ENCODE measurements around the gene GLOD4. TPM values are rescaled to one million over a fixed set of nuclear protein-coding genes. Genes with fewer than 3 reads are reported as not detected.

GLOD4 gene
- total and polyA plus RNA-seq, 2 experiments from 2014 or later: 68.1 to 120 TPM

- DNase-seq (ENCODE audit: low spot score): no peak
- no peaks in the 10 kb centered on the region for H3K9me3 ChIP-seq (ENCODE audit: low read depth)
- H3K27me3 ChIP-seq: no peaks in the 10 kb centered on the region
- WGBS (ENCODE audit: low lambda C conversion rate, missing lambda C conversion rate): 95% methylated on average over 22 of the region's 22 CpGs
- no peaks in the 10 kb centered on the region for H4K20me1 ChIP-seq (ENCODE audit: insufficient read depth, poor library complexity, severe bottlenecking)
- no peaks in the 10 kb centered on the region for H3K36me3 ChIP-seq (replicated peaks; ENCODE audit: insufficient read depth, low read depth)
- H3K9me2 ChIP-seq (replicated peaks; ENCODE audit: insufficient read depth): no peaks in the 10 kb centered on the region
- H3K4me2 ChIP-seq: no peak overlapping the region
- no peak overlapping the region for H2AFZ ChIP-seq
- no peak overlapping the region for H3K27ac ChIP-seq
- H3K4me3 ChIP-seq: no peak overlapping the region
- no peak for TF ChIP-seq EZH2 (IDR thresholded peaks at IDR 0.05; ENCODE audit: borderline replicate concordance)
- TF ChIP-seq EZH2phosphoT487 (IDR thresholded peaks at IDR 0.05; ENCODE audit: low read depth, severe bottlenecking, unreplicated experiment): no peak
- no peak for TF ChIP-seq CTCF (IDR thresholded peaks at IDR 0.05; ENCODE audit: poor library complexity)
- no peaks in the 10 kb centered on the region for H3K79me2 ChIP-seq
- H3K4me1 ChIP-seq (ENCODE audit: insufficient read depth): peaks cover 7% of the 10 kb centered on the region
Observed at GRCh38 chr17:797236-797840, 15.3 kb upstream of the GLOD4 start.

GRCh38 chr17:796609-797008, 14.5 kb upstream of the GLOD4 start:
- H3K27me3 ChIP-seq: no peaks in the 10 kb centered on the region
- 92% methylated on average over 15 of the region's 15 CpGs for WGBS (ENCODE audit: low lambda C conversion rate, missing lambda C conversion rate)
- no peaks in the 10 kb centered on the region for H3K79me2 ChIP-seq
- TF ChIP-seq CTCF (IDR thresholded peaks at IDR 0.05; ENCODE audit: poor library complexity): no peak
- no peak for TF ChIP-seq EZH2phosphoT487 (IDR thresholded peaks at IDR 0.05; ENCODE audit: low read depth, severe bottlenecking, unreplicated experiment)
- no peak for TF ChIP-seq EZH2 (IDR thresholded peaks at IDR 0.05; ENCODE audit: borderline replicate concordance)
- DNase-seq (ENCODE audit: low spot score): no peak
- H3K36me3 ChIP-seq (replicated peaks; ENCODE audit: insufficient read depth, low read depth): no peaks in the 10 kb centered on the region
- H3K4me3 ChIP-seq: no peak overlapping the region
- H3K27ac ChIP-seq: no peak overlapping the region
- H3K9me3 ChIP-seq (ENCODE audit: low read depth): no peaks in the 10 kb centered on the region
- peaks cover 7% of the 10 kb centered on the region for H3K4me1 ChIP-seq (ENCODE audit: insufficient read depth)
- H3K4me2 ChIP-seq: no peak overlapping the region
- H2AFZ ChIP-seq: no peak overlapping the region
- H4K20me1 ChIP-seq (ENCODE audit: insufficient read depth, poor library complexity, severe bottlenecking): no peaks in the 10 kb centered on the region
- no peaks in the 10 kb centered on the region for H3K9me2 ChIP-seq (replicated peaks; ENCODE audit: insufficient read depth)

- Histone ChIP-seq H4K20me1 (ENCODE audit: insufficient read depth, poor library complexity, severe bottlenecking) (no peaks in the 10 kb centered on the region), H3K9me3 (ENCODE audit: low read depth) (no peaks in the 10 kb centered on the region), H2AFZ (no peak overlapping the region), H3K79me2 (no peaks in the 10 kb centered on the region), H3K9me2 (replicated peaks; ENCODE audit: insufficient read depth) (no peaks in the 10 kb centered on the region), H3K27ac (no peak overlapping the region), H3K36me3 (replicated peaks; ENCODE audit: insufficient read depth, low read depth) (no peaks in the 10 kb centered on the region), H3K27me3 (no peaks in the 10 kb centered on the region), H3K4me2 (no peak overlapping the region), H3K4me1 (ENCODE audit: insufficient read depth) (peaks cover 7% of the 10 kb centered on the region), H3K4me3 (no peak overlapping the region)
- 92% methylated on average over 9 of the region's 9 CpGs for WGBS (ENCODE audit: low lambda C conversion rate, missing lambda C conversion rate)
- DNase-seq (ENCODE audit: low spot score): no peak
- TF ChIP-seq EZH2phosphoT487 (IDR thresholded peaks at IDR 0.05; ENCODE audit: low read depth, severe bottlenecking, unreplicated experiment): no peak
- TF ChIP-seq CTCF (IDR thresholded peaks at IDR 0.05; ENCODE audit: poor library complexity): no peak
- no peak for TF ChIP-seq EZH2 (IDR thresholded peaks at IDR 0.05; ENCODE audit: borderline replicate concordance)
Observed at GRCh38 chr17:795721-796120, 13.6 kb upstream of the GLOD4 start.
